ENCODE data around the gene TGDS. TPM values are rescaled to one million over a fixed set of nuclear protein-coding genes. Genes with fewer than 3 reads are reported as not detected.
"Not testable (repeated sequence)": the region's sequence is repeated elsewhere in the genome, so short reads cannot be mapped to it uniquely, and the experiment has no call there.

The TGDS gene
- total and polyA plus RNA-seq, 2 donors from 2014 or later = 10.8 to 12.2 TPM

DNA sequence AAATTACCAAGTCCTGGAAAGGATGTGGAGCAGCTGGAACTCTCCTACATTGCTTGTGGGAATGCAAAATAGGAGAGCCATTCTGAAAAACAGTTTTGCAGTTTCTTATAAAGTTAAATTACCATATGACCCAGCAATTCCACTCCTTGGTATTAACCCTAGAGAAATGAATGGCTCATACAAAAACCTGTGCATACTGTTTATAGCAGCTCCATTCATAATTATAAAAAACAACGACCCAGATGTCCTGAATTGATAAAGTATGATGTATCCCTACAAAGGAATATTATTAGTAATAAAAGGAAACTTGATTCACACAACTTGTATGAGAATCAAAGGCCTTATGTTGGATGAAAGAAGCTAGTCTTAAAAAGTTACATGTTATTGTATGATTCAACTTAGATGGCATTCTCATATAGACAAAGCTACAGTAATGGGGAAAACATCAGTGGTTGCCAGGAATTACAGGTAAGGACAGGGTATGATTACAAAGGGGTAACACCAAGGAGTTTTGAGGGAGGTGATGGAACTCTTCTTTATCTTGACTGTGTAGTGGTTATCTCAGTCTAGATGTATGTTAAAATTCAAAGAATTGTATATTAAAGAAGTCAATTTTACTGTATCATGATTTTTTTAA, 41.1 kb upstream of the TGDS start:
- no peak for FAIRE-seq
- intact Hi-C loops (cut with DNase I) = no loop called here
- TF ChIP-seq, protein P1, sequence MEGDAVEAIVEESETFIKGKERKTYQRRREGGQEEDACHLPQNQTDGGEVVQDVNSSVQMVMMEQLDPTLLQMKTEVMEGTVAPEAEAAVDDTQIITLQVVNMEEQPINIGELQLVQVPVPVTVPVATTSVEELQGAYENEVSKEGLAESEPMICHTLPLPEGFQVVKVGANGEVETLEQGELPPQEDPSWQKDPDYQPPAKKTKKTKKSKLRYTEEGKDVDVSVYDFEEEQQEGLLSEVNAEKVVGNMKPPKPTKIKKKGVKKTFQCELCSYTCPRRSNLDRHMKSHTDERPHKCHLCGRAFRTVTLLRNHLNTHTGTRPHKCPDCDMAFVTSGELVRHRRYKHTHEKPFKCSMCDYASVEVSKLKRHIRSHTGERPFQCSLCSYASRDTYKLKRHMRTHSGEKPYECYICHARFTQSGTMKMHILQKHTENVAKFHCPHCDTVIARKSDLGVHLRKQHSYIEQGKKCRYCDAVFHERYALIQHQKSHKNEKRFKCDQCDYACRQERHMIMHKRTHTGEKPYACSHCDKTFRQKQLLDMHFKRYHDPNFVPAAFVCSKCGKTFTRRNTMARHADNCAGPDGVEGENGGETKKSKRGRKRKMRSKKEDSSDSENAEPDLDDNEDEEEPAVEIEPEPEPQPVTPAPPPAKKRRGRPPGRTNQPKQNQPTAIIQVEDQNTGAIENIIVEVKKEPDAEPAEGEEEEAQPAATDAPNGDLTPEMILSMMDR (IDR thresholded peaks at IDR 0.05; ENCODE audit: borderline replicate concordance, extremely low read depth, insufficient read depth) = no peak
- DNase-seq = no peak
- Histone ChIP-seq H3K4me1 (ENCODE audit: control insufficient read depth in 2 of 3, insufficient read depth in 2 of 3, low read depth in 1 of 3, low read length in 3 of 3) (peaks cover 0 to 3% (median 0%) of the 10 kb centered on the region in 3 donors), H3K36me3 (ENCODE audit: control insufficient read depth in 2 of 3, insufficient read depth in 3 of 3, low read length in 3 of 3) (no peaks in the 10 kb centered on the region), H3K27me3 (ENCODE audit: control insufficient read depth, insufficient read depth, low read length) (no peaks in the 10 kb centered on the region), H3K27ac (ENCODE audit: low read depth in 2 of 2, low read length in 2 of 2) (no peak overlapping the region), H3K9me3 (ENCODE audit: control insufficient read depth in 2 of 3, insufficient read depth in 1 of 3, low read length in 3 of 3) (no peaks in the 10 kb centered on the region), H3K4me3 (ENCODE audit: low read length in 3 of 3) (no peak overlapping the region), H3K9ac (ENCODE audit: low read length in 3 of 3) (no peak overlapping the region)

DNA sequence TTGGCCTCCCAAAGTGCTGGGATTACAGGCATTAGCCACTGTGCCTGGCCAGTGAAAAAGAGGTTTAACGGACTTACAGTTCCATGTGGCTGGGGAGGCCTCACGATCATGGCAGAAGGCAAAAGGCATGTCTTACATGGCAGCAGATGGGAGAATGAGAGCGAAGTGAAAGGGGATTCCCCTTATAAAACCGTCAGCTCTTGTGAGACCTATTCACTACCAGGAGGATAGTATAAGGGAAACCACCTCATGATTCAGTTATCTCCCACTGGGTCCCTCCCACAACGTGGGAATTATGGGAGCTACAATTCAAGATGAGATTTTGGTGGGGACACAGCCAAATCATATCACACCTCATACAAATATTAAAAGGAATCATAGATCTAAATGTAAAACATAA, 40.1 kb upstream of the TGDS start:
- H3K4me1 ChIP-seq (ENCODE audit: control insufficient read depth in 2 of 3, insufficient read depth in 2 of 3, low read depth in 1 of 3, low read length in 3 of 3); H3K36me3 ChIP-seq (ENCODE audit: control insufficient read depth in 2 of 3, insufficient read depth in 3 of 3, low read length in 3 of 3); H3K9ac ChIP-seq (ENCODE audit: low read length in 3 of 3); intact Hi-C loops (cut with DNase I); H3K27me3 ChIP-seq (ENCODE audit: control insufficient read depth, insufficient read depth, low read length); DNase-seq; FAIRE-seq; H3K4me3 ChIP-seq (ENCODE audit: low read length in 3 of 3); H3K27ac ChIP-seq (ENCODE audit: low read depth in 2 of 2, low read length in 2 of 2); H3K9me3 ChIP-seq (ENCODE audit: control insufficient read depth in 2 of 3, insufficient read depth in 1 of 3, low read length in 3 of 3): not testable (repeated sequence)

DNA sequence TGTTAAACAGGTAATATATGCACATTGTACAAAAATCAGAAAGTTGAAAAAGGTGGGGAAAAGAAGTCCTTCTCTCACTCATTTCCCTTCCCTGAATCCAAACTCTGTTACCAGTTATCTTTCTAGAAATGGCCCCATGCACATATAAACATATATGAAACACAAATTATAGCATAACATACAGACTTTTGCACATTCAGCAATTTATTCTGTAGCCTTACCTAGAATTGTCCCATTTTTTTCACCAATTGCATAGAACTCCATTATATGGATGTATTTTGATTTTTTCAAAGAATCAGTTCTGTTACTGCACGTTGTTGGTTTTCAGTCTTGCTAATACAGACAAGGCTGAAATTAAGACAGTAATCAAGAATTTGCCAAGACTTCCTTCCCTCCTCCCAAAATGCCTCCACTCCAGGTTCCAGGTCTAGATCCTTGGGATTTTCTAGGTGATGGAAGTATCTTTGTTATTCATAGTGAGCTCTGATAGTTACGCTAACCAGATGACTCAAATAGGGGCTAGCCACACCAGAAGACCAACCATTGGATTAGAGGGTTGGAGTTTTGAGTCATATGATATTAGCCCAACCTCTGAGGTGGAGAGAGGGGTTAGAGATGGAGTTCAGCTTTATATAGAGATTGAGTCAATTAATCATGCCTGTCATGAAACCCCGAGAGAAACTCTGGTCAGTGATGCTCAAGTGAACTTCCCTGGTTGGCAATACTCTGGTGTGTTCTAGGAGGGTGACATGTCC, 36.5 kb upstream of the TGDS start:
- DNase-seq (no peak), FAIRE-seq (no peak)
- H3K36me3 ChIP-seq (ENCODE audit: control insufficient read depth in 2 of 3, insufficient read depth in 3 of 3, low read length in 3 of 3) = no peaks in the 10 kb centered on the region
- H3K4me1 ChIP-seq (ENCODE audit: control insufficient read depth in 2 of 3, insufficient read depth in 2 of 3, low read depth in 1 of 3, low read length in 3 of 3) = no peaks in the 10 kb centered on the region
- intact Hi-C loops (cut with DNase I) = no loop called here
- H3K9me3 ChIP-seq (ENCODE audit: control insufficient read depth in 2 of 3, insufficient read depth in 1 of 3, low read length in 3 of 3) = no peaks in the 10 kb centered on the region
- TF ChIP-seq, protein P1 (IDR thresholded peaks at IDR 0.05; ENCODE audit: borderline replicate concordance, extremely low read depth, insufficient read depth) = no peak
- no peak overlapping the region for H3K4me3 ChIP-seq (ENCODE audit: low read length in 3 of 3)
- no peak overlapping the region for H3K9ac ChIP-seq (ENCODE audit: low read length in 3 of 3)
- no peak overlapping the region for H3K27ac ChIP-seq (ENCODE audit: low read depth in 2 of 2, low read length in 2 of 2)
- no peaks in the 10 kb centered on the region for H3K27me3 ChIP-seq (ENCODE audit: control insufficient read depth, insufficient read depth, low read length)

DNA sequence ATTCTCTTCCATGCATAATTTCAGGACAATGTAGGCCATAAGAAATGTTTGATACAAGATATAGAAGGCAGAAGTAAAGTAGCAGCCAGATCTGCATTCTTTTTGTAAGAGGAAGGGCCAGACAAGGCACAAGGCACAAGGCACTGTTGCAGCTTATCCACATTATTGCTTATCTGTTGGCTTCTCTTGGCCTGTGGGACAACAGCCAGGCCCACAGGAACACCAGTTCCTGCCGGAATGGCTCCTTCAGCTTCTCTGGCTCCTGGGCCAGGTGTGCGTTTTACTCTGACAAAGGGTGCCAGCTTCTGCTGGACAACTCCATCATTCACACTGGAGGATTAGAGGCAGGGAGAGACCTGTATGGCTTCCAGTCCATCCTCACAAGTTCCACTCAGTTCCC, 34.9 kb upstream of the TGDS start:
- no peaks in the 10 kb centered on the region for H3K27me3 ChIP-seq (ENCODE audit: control insufficient read depth, insufficient read depth, low read length)
- H3K36me3 ChIP-seq (ENCODE audit: control insufficient read depth in 2 of 3, insufficient read depth in 3 of 3, low read length in 3 of 3) = no peaks in the 10 kb centered on the region
- intact Hi-C loops (cut with DNase I) = no loop called here
- no peak overlapping the region for H3K9ac ChIP-seq (ENCODE audit: low read length in 3 of 3)
- H3K4me1 ChIP-seq (ENCODE audit: control insufficient read depth in 2 of 3, insufficient read depth in 2 of 3, low read depth in 1 of 3, low read length in 3 of 3) = no peaks in the 10 kb centered on the region
- TF ChIP-seq, protein P1 (IDR thresholded peaks at IDR 0.05; ENCODE audit: borderline replicate concordance, extremely low read depth, insufficient read depth) = no peak
- H3K9me3 ChIP-seq (ENCODE audit: control insufficient read depth in 2 of 3, insufficient read depth in 1 of 3, low read length in 3 of 3) = no peaks in the 10 kb centered on the region
- DNase-seq (no peak), FAIRE-seq (no peak)
- H3K4me3 ChIP-seq (ENCODE audit: low read length in 3 of 3) = no peak overlapping the region
- no peak overlapping the region for H3K27ac ChIP-seq (ENCODE audit: low read depth in 2 of 2, low read length in 2 of 2)
